ENCODE data around the gene DDI2.
A peak's percentile ranks its signal among the peaks of the same experiment; 100 is the strongest.

Gene DDI2

DNA sequence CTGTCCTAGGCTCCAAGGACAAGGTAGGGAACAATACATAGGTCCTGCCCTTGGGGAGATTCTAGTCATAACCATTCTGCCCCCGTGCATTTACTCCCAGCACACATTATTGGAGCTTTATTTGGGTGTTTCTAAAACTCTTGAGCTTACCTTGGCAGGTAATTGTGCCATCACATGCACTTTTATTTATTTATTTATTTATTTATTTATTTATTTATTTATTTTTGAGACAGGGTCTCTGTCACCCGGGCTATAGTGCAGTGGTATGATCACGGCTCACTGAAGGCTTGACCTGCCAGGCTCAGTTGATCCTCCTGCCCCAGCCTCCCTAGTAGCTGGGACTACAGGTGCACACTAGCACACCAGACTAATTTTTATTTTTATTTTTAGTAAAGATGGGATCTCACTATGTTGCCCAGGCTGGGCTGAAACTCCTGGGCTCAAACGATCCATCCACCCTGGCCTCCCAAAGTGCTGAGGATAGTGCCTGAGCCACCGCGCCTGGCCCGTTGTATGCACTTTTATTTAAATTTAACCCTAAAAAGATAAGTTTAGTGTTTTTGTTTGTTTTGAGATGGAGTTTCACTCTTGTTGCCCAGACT, 41.6 kb upstream of the DDI2 start (continued):
- TF ChIP-seq BCL11B (tag by site-specific recombination; IDR thresholded peaks at IDR 0.05; ENCODE audit: low read depth): no peak
- no peak for TF ChIP-seq ZFP69B (tag by site-specific recombination; IDR thresholded peaks at IDR 0.05)
- peak; percentile 93 for TF ChIP-seq ZNF140 (tag by site-specific recombination; IDR thresholded peaks at IDR 0.05)
- TF ChIP-seq ZNF223 (tag by site-specific recombination; IDR thresholded peaks at IDR 0.05): peak; percentile 80; the same call in 1 of the 2 replicates
- peak; percentile 83; the same call in 1 of the 2 replicates for TF ChIP-seq ZNF558 (tag by site-specific recombination; IDR thresholded peaks at IDR 0.05)
- TF ChIP-seq, protein P1, sequence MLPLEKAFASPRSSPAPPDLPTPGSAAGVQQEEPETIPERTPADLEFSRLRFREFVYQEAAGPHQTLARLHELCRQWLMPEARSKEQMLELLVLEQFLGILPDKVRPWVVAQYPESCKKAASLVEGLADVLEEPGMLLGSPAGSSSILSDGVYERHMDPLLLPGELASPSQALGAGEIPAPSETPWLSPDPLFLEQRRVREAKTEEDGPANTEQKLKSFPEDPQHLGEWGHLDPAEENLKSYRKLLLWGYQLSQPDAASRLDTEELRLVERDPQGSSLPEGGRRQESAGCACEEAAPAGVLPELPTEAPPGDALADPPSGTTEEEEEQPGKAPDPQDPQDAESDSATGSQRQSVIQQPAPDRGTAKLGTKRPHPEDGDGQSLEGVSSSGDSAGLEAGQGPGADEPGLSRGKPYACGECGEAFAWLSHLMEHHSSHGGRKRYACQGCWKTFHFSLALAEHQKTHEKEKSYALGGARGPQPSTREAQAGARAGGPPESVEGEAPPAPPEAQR (tag by site-specific recombination; IDR thresholded peaks at IDR 0.05): no peak
- no peak for TF ChIP-seq TCF7L2 (IDR thresholded peaks at IDR 0.05; ENCODE audit: borderline replicate concordance, low read depth, low read length)
- TF ChIP-seq, protein P2, sequence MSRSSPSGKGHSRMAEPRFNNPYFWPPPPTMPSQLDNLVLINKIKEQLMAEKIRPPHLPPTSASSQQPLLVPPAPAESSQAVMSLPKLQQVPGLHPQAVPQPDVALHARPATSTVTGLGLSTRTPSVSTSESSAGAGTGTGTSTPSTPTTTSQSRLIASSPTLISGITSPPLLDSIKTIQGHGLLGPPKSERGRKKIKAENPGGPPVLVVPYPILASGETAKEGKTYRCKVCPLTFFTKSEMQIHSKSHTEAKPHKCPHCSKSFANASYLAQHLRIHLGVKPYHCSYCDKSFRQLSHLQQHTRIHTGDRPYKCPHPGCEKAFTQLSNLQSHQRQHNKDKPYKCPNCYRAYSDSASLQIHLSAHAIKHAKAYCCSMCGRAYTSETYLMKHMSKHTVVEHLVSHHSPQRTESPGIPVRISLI (tag by site-specific recombination; IDR thresholded peaks at IDR 0.05): no peak
- no peak for TF ChIP-seq ZNF423 (tag by site-specific recombination; IDR thresholded peaks at IDR 0.05)
- TF ChIP-seq ZBTB1 (tag by site-specific recombination; IDR thresholded peaks at IDR 0.05): no peak
- no peak for TF ChIP-seq ZBTB17 (tag by site-specific recombination; IDR thresholded peaks at IDR 0.05)
- TF ChIP-seq ZFHX2 (tag by site-specific recombination; conservative IDR thresholded peaks at IDR 0.05): no peak
- TF ChIP-seq GLI2 (tag by site-specific recombination; IDR thresholded peaks at IDR 0.05; ENCODE audit: borderline replicate concordance, low read depth): peak; percentile 58; the same call in 1 of the 2 replicates
- no peak for TF ChIP-seq SCRT2 (tag by site-specific recombination; IDR thresholded peaks at IDR 0.05)
- TF ChIP-seq, protein P3, sequence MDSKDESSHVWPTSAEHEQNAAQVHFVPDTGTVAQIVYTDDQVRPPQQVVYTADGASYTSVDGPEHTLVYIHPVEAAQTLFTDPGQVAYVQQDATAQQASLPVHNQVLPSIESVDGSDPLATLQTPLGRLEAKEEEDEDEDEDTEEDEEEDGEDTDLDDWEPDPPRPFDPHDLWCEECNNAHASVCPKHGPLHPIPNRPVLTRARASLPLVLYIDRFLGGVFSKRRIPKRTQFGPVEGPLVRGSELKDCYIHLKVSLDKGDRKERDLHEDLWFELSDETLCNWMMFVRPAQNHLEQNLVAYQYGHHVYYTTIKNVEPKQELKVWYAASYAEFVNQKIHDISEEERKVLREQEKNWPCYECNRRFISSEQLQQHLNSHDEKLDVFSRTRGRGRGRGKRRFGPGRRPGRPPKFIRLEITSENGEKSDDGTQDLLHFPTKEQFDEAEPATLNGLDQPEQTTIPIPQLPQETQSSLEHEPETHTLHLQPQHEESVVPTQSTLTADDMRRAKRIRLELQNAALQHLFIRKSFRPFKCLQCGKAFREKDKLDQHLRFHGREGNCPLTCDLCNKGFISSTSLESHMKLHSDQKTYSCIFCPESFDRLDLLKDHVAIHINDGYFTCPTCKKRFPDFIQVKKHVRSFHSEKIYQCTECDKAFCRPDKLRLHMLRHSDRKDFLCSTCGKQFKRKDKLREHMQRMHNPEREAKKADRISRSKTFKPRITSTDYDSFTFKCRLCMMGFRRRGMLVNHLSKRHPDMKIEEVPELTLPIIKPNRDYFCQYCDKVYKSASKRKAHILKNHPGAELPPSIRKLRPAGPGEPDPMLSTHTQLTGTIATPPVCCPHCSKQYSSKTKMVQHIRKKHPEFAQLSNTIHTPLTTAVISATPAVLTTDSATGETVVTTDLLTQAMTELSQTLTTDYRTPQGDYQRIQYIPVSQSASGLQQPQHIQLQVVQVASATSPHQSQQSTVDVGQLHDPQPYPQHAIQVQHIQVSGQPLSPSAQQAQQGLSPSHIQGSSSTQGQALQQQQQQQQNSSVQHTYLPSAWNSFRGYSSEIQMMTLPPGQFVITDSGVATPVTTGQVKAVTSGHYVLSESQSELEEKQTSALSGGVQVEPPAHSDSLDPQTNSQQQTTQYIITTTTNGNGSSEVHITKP (tag by site-specific recombination; IDR thresholded peaks at IDR 0.05): no peak
- no peak for TF ChIP-seq YY1 (tag by site-specific recombination; IDR thresholded peaks at IDR 0.05)
- TF ChIP-seq ZSCAN16 (tag by site-specific recombination; IDR thresholded peaks at IDR 0.05): no peak
- TF ChIP-seq, protein P4, sequence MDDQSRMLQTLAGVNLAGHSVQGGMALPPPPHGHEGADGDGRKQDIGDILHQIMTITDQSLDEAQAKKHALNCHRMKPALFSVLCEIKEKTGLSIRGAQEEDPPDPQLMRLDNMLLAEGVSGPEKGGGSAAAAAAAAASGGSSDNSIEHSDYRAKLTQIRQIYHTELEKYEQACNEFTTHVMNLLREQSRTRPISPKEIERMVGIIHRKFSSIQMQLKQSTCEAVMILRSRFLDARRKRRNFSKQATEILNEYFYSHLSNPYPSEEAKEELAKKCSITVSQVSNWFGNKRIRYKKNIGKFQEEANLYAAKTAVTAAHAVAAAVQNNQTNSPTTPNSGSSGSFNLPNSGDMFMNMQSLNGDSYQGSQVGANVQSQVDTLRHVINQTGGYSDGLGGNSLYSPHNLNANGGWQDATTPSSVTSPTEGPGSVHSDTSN (CRISPR knock-in tag; IDR thresholded peaks at IDR 0.05): no peak
- TF ChIP-seq, protein P5, sequence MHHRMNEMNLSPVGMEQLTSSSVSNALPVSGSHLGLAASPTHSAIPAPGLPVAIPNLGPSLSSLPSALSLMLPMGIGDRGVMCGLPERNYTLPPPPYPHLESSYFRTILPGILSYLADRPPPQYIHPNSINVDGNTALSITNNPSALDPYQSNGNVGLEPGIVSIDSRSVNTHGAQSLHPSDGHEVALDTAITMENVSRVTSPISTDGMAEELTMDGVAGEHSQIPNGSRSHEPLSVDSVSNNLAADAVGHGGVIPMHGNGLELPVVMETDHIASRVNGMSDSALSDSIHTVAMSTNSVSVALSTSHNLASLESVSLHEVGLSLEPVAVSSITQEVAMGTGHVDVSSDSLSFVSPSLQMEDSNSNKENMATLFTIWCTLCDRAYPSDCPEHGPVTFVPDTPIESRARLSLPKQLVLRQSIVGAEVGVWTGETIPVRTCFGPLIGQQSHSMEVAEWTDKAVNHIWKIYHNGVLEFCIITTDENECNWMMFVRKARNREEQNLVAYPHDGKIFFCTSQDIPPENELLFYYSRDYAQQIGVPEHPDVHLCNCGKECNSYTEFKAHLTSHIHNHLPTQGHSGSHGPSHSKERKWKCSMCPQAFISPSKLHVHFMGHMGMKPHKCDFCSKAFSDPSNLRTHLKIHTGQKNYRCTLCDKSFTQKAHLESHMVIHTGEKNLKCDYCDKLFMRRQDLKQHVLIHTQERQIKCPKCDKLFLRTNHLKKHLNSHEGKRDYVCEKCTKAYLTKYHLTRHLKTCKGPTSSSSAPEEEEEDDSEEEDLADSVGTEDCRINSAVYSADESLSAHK (tag by site-specific recombination; IDR thresholded peaks at IDR 0.05): peak; percentile 32; the same call in 1 of the 2 replicates
- TF ChIP-seq KLF10 (tag by site-specific recombination; IDR thresholded peaks at IDR 0.05): no peak
- TF ChIP-seq, protein P6, sequence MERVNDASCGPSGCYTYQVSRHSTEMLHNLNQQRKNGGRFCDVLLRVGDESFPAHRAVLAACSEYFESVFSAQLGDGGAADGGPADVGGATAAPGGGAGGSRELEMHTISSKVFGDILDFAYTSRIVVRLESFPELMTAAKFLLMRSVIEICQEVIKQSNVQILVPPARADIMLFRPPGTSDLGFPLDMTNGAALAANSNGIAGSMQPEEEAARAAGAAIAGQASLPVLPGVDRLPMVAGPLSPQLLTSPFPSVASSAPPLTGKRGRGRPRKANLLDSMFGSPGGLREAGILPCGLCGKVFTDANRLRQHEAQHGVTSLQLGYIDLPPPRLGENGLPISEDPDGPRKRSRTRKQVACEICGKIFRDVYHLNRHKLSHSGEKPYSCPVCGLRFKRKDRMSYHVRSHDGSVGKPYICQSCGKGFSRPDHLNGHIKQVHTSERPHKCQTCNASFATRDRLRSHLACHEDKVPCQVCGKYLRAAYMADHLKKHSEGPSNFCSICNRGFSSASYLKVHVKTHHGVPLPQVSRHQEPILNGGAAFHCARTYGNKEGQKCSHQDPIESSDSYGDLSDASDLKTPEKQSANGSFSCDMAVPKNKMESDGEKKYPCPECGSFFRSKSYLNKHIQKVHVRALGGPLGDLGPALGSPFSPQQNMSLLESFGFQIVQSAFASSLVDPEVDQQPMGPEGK (tag by site-specific recombination; IDR thresholded peaks at IDR 0.05): no peak
- TF ChIP-seq ZNF2 (tag by site-specific recombination; IDR thresholded peaks at IDR 0.05): no peak
- TF ChIP-seq, protein P7, sequence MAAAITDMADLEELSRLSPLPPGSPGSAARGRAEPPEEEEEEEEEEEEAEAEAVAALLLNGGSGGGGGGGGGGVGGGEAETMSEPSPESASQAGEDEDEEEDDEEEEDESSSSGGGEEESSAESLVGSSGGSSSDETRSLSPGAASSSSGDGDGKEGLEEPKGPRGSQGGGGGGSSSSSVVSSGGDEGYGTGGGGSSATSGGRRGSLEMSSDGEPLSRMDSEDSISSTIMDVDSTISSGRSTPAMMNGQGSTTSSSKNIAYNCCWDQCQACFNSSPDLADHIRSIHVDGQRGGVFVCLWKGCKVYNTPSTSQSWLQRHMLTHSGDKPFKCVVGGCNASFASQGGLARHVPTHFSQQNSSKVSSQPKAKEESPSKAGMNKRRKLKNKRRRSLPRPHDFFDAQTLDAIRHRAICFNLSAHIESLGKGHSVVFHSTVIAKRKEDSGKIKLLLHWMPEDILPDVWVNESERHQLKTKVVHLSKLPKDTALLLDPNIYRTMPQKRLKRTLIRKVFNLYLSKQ (tag by site-specific recombination; IDR thresholded peaks at IDR 0.05; ENCODE audit: borderline replicate concordance): peak; percentile 55; the same call in 1 of the 2 replicates
- TF ChIP-seq ZNF514 (tag by site-specific recombination; IDR thresholded peaks at IDR 0.05): 0 out of 2 replicates have a peak, but pooled peaks have one; percentile 46
- TF ChIP-seq ZNF391 (tag by site-specific recombination; IDR thresholded peaks at IDR 0.05; ENCODE audit: borderline replicate concordance, low read depth): no peak
- TF ChIP-seq ZNF544 (tag by site-specific recombination; IDR thresholded peaks at IDR 0.05): no peak
- peak; percentile 68; the same call in 1 of the 2 replicates for TF ChIP-seq OVOL3 (tag by site-specific recombination; IDR thresholded peaks at IDR 0.05)
